Activated T-cell treated with anti-CD3 and anti-CD28 coated beads for 48 hours (primary cell): Measurements from ENCODE around the gene CSRNP3.

Experiments used
- DNase-seq: peaks from one replicate; pipeline ENCODE4 v3.0.0-alpha.2; 2020; ENCODE audit warnings: low read depth

The CSRNP3 gene, protein sequence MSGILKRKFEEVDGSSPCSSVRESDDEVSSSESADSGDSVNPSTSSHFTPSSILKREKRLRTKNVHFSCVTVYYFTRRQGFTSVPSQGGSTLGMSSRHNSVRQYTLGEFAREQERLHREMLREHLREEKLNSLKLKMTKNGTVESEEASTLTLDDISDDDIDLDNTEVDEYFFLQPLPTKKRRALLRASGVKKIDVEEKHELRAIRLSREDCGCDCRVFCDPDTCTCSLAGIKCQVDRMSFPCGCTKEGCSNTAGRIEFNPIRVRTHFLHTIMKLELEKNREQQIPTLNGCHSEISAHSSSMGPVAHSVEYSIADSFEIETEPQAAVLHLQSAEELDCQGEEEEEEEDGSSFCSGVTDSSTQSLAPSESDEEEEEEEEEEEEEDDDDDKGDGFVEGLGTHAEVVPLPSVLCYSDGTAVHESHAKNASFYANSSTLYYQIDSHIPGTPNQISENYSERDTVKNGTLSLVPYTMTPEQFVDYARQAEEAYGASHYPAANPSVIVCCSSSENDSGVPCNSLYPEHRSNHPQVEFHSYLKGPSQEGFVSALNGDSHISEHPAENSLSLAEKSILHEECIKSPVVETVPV

GRCh38 chr2:165469417-165469816 lies at the start of gene CSRNP3:
TSS of gene CSRNP3 (plus strand) at chr2:165469698. CDS start at chr2:165595066, 125,368 bp downstream.
- DNase-seq = no peak

- DNase-seq = no peak
These were observed 49.3 kb upstream of the CSRNP3 start for GRCh38 chr2:165420231-165420630.

- DNase-seq = no peak
These were observed 46.4 kb upstream of the CSRNP3 start for GRCh38 chr2:165423081-165423480.

DNA sequence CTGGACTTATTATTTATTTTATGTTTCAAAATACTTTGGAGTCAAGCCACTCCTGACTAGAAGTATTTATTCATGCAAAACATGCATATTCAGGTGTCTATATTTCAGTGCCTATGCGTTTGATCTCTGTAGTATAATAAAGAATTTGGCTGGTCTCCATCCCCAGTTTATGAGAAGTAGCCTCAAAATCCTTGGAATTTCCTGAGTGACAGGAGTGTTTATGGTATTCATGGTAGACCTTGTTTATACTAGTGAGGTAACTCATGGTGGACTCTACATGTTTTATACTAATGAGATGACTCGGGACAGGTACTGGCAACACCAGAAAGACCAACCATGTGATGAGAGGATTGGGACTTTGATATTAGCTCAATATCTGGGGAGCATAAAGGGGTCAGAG lies 43.9 kb upstream of the CSRNP3 start:
- no peak for DNase-seq

- no peak for DNase-seq
These were observed 41.8 kb upstream of the CSRNP3 start for GRCh38 chr2:165427686-165428085.

- DNase-seq = no peak
These were observed 40.6 kb upstream of the CSRNP3 start for GRCh38 chr2:165428926-165429325.

DNA sequence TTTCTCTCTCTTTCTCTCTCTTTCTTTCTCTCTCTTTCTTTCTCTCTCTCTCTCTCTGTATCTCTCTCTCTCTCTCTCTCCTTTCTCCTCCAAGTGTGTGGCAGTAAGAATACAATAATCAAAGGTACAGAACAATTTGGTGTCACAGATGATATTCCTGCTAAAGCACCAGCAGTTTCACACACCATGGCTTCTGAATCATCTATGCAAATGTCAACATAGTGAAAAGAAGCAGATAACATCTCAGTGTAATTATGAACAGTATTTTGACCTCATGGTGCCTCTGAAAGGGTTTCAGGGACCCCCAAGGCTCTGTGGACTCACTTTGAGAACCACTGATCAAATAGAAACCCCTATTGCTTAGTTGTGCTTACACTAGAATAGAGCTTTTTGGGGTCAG lies 38.5 kb upstream of the CSRNP3 start:
- DNase-seq = no peak

DNA sequence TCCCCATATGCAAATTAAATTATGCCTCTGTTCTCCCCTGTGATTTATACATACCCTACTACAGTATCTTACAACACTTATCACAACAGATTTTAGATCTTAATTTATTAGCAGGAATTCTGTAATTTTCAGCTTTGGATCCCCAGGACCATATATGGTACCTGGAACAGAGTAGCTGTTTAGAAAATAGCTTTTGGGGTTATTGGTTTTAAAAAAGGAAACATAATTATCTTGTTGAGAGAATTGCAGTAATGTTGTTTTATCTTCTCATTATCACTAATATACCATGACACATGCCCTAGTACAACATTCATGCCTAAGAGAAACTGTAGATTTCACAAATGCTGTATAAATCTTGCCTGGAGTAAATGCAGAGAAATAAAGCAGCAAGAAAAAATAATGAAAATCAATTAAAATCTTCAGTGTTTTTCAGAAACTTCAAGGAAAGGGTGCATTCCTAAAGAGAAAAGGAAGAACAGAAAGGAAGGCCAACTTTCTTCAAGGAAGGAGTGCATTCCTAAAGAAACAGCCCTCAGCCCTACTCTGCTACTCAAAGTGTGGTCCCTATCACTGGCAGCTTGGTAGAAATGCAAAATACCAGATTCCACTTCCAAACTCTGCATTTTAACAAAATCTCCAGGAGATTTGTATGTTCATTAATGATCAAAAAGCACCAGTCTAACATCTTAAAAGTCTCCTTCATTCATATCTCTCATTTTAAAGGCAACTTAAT lies 37.1 kb upstream of the CSRNP3 start:
- DNase-seq = no peak

DNA sequence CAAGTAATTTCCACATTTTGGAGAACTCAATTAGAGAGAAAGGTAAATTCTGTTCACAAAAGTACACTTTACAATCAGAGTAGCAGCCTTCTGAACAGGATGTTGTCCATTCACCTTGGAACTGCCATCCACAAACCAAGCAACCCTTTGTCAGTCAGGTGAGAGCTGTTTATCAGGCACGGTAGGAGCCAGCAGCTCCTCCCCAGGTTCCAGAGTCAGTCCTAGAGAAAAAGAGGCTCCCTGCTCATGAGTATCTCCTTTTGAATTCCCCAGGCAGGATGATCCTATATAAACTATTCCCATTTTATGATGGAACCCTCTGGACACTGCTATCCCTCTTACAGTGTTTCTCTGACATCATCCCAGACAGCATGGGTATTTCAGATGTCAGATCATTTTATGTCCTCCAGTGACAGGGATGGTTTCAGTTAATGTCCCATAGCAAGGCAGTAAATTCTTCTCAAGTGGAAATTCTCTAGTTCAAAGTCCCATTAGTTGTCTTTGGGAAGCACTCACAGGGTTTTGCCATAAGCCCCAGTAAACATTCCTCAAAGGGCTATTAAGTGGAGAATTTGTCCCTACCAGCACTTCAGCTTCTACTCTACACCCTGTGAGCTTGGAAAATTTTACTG lies 34.5 kb upstream of the CSRNP3 start:
- no peak for DNase-seq

GRCh38 chr2:165435611-165436010 lies 33.9 kb upstream of the CSRNP3 start:
- no peak for DNase-seq

DNA sequence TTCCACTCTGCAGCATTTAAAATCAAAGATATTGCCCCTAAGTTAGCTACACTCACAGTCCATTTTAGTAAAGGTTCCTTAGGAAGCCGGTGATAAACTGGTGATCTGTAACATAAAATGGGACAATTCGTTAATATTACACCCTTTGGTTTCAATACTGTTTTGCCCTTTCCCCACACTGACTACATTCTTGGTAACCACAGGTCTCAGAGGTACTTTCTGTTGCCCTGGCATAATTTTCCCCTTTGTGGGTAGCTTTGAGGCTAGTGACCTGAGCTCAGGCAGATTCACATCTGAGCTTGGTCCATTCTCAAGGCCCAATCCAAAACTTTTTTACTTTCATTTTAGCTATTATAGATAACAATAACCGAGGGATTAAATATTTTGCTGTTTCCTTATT lies 32.9 kb upstream of the CSRNP3 start:
- no peak for DNase-seq

- no peak for DNase-seq
These were observed 29.1 kb upstream of the CSRNP3 start for GRCh38 chr2:165440367-165440766.

DNA sequence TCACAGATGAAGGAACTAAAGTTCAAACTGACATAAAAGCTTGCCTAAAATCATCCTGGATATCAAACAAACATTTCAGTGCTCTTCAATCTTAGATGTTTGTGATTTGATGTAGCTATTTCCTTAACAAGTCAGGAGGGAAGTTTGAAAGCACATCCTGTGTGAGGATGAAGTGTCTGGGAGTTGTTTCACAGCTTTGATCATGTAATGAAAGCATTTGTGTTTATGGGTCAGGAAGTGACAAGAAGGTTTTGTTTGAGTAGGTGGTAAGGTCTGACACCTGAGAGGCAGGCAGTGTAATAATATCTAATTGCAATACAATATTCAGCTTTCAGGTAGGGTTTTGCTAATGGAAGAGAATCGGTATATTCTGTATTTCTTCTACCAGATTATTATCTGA lies 26.0 kb upstream of the CSRNP3 start:
- DNase-seq = no peak

- no peak for DNase-seq
These were observed 21.1 kb upstream of the CSRNP3 start for GRCh38 chr2:165448406-165448805.

DNA sequence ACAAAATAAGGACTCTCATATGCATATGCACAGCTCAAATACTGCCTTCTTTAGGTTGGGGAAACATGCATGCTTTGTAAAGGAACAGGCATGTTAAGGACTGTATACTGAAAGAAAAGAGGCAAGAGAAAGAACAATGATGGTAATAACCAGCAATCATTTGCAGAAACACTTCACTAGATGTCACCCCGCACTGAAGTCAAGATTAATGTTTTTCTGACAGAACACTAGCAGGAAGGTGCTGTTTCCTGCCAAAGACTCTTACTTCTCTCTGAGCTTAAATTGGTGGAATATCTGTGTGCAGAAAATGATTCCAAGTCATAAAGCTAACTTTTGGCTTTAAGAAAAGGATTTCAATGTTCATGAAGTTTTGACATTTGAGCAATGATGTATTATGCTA lies 19.3 kb upstream of the CSRNP3 start:
- no peak for DNase-seq

DNA sequence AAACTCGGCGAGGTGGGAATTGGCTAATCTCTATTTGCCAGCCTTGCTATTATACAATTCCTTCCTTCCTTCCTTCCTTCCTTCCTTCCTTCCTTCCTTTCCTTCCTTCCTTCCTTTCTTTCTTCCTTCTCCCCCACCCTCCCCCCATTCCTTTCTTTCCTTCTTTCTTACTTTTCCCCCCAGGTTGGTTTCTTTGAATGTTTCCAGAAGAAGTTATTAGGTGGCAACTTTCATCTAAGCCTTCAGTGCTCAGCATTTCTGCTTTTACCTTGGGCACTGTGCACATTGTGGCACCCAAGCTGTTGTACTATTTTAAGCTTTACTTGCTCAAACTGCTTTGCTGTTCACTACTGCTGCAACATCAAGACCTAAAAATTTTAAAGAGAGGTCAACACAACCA lies 17.2 kb upstream of the CSRNP3 start:
- DNase-seq = no peak

- DNase-seq = no peak
These were observed 15.9 kb upstream of the CSRNP3 start for GRCh38 chr2:165453561-165454094.

DNA sequence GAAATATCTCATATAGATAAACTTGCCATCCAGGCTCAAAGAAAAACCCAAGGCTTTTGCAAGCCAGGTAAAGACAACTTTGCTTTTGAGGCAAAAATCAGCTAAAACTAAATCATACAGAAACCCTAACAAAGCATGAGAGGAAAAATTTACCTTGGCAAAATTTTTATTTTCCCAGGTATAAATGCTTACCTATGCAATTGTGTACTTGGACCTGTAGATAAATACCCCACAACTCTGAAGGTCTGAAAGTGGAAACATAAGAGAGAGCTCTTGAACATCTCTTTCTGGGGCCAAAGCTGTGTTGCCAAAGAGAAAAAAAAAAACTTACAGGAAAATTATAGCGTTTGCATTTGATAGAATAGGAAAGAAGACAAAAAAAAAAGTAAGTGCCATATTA lies 14.6 kb upstream of the CSRNP3 start:
- no peak for DNase-seq

- DNase-seq = no peak
These were observed 13.5 kb upstream of the CSRNP3 start for GRCh38 chr2:165456027-165456426.

DNA sequence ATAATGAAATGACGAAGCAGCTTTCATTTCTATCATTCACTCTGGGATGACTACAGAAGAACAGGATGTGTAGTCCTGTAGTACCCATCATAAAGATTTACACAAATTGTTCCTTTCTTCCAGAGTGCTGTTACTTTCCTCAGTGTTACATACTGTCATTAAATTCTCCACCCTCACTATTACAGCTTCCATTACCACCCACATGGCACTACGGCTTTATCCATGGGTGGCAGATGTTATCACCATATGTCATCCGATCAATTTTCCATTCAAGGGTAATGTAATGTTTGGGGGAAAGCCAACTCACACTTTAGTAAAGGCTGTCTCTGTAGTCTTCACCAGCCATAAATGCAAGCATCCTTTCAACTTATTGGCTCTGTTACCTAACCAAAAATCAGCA lies 7.1 kb upstream of the CSRNP3 start:
- no peak for DNase-seq

GRCh38 chr2:165466386-165466785 lies 3.1 kb upstream of the CSRNP3 start:
- DNase-seq = no peak

- DNase-seq = no peak
These were observed 1.6 kb upstream of the CSRNP3 start for GRCh38 chr2:165467921-165468320.
